ENCODE results near the gene KIAA2012. TPM values are rescaled to one million over a fixed set of nuclear protein-coding genes. Genes with fewer than 3 reads are reported as not detected.

Gene KIAA2012
- total and polyA plus RNA-seq, 2 of the 8 experiments (the other 6 are each of a cell fraction or from before 2014, with no cell fraction given), result not detected

- no peak overlapping the region for H2AFZ ChIP-seq (ENCODE audit: low read length)
- H3K79me2 ChIP-seq (ENCODE audit: control insufficient read depth in 1 of 2, insufficient read depth in 2 of 2, low read length in 2 of 2), result no peaks in the 10 kb centered on the region
- H2BK15ac ChIP-seq (ENCODE audit: low read length), result no peak overlapping the region
- DNase-seq (ENCODE audit: low read depth in 1 of 2, low spot score in 2 of 2) (no peak), FAIRE-seq (no peak)
- ChIA-PET CTCF (ENCODE audit: partially characterized antibody) (interaction anchor here (1.8 kb wide), 1 partner anchor 10 kb away, joined by 4 read pairs; no protein-coding TSS in a partner anchor), POLR2A (ENCODE audit: partially characterized antibody) (interaction anchor here (1.0 to 1.7 kb wide), 2 partner anchors 14 to 77 kb away, joined by 4 to 6 read pairs; no protein-coding TSS in a partner anchor)
- no peaks in the 10 kb centered on the region for H3K79me1 ChIP-seq (ENCODE audit: low read depth, low read length)
- H4K5ac ChIP-seq (ENCODE audit: insufficient read length, low read depth, low read length), result no peak overlapping the region
- no peak overlapping the region for H3K9ac ChIP-seq (replicated peaks in 1 of 4; ENCODE audit: extremely low read depth in 1 of 4, low read depth in 3 of 4, low read length in 3 of 4)
- H2BK120ac ChIP-seq (replicated peaks; ENCODE audit: low read depth, low read length), result no peak overlapping the region
- H3K4me3 ChIP-seq (ENCODE audit: extremely low read depth in 1 of 4, insufficient read depth in 2 of 4, low read depth in 3 of 4, low read length in 4 of 4), result no peak overlapping the region
- no peak overlapping the region for H3K4ac ChIP-seq (replicated peaks; ENCODE audit: insufficient read length, low read depth, low read length)
- no peaks in the 10 kb centered on the region for H3K9me3 ChIP-seq (ENCODE audit: insufficient read depth in 2 of 2, low read depth in 1 of 2, low read length in 1 of 2)
- H3K23me2 ChIP-seq (ENCODE audit: low read depth, low read length), result no peaks in the 10 kb centered on the region; the same call in 1 of the 2 replicates
- H2BK20ac ChIP-seq (ENCODE audit: low read length), result no peak overlapping the region
- H4K8ac ChIP-seq (ENCODE audit: extremely low read depth, insufficient read depth, low read length), result no peak overlapping the region
- WGBS, 2 experiments (ENCODE audit: extremely low coverage in 1 of 2, insufficient coverage in 1 of 2, insufficient read length in 1 of 2, insufficient replicate concordance in 2 of 2, low coverage in 1 of 2, low lambda C conversion rate in 2 of 2, missing lambda C conversion rate in 1 of 2), result 100% methylated on average over 1 of the region's 1 CpG; no CpG with 5 or more reads in 1 of the 2 experiments
- no peak overlapping the region for H2BK12ac ChIP-seq (ENCODE audit: low read depth, low read length)
- H4K20me1 ChIP-seq (replicated peaks in 1 of 2; ENCODE audit: control insufficient read depth in 1 of 2, insufficient read depth in 2 of 2, low read length in 2 of 2), result no peaks in the 10 kb centered on the region
- no peak overlapping the region for H2BK5ac ChIP-seq (ENCODE audit: low read depth, low read length)
- no peak overlapping the region for H3K14ac ChIP-seq (ENCODE audit: insufficient read length)
- no peak overlapping the region for H3K18ac ChIP-seq (ENCODE audit: extremely low read depth, low read length)
- H3K4me2 ChIP-seq (ENCODE audit: insufficient read depth in 1 of 2, low read depth in 2 of 2, low read length in 2 of 2), result no peak overlapping the region
- H3K4me1 ChIP-seq (replicated peaks in 1 of 4; ENCODE audit: control insufficient read depth in 3 of 4, insufficient read depth in 4 of 4, low read length in 3 of 4), result peaks cover 2 to 13% (median 9%) of the 10 kb centered on the region in 4 experiments
- H4K91ac ChIP-seq (replicated peaks; ENCODE audit: insufficient read length, low read length), result no peak overlapping the region
- H3K56ac ChIP-seq (replicated peaks; ENCODE audit: insufficient read length, low read depth, low read length), result no peak overlapping the region
- H2AK5ac ChIP-seq (ENCODE audit: low read depth, low read length), result no peak overlapping the region
- no peak overlapping the region for H3K27ac ChIP-seq (ENCODE audit: low read depth, low read length)
- H3K27me3 ChIP-seq (replicated peaks in 1 of 4; ENCODE audit: control insufficient read depth in 3 of 4, extremely low read depth in 1 of 4, insufficient read depth in 3 of 4, low read length in 3 of 4), result no peaks in the 10 kb centered on the region
- H3K23ac ChIP-seq (ENCODE audit: insufficient read length), result no peak overlapping the region
- no peaks in the 10 kb centered on the region for H3K36me3 ChIP-seq (ENCODE audit: control insufficient read depth in 2 of 4, insufficient read depth in 4 of 4, low read length in 3 of 4)
- TF ChIP-seq EGR1 (IDR thresholded peaks at IDR 0.05; ENCODE audit: borderline replicate concordance, low read depth, low read length) (no peak), KDM4A (IDR thresholded peaks at IDR 0.05; ENCODE audit: low read depth, low read length, severe bottlenecking) (no peak), POLR2A (IDR thresholded peaks at IDR 0.05; ENCODE audit: control extremely low read depth in 1 of 2, low read depth in 2 of 2, low read length in 2 of 2) (no peak), SIX5 (IDR thresholded peaks at IDR 0.05; ENCODE audit: low read depth, low read length) (no peak), FOSL1 (IDR thresholded peaks at IDR 0.05; ENCODE audit: insufficient read depth, low read depth, low read length) (no peak), MAFK (IDR thresholded peaks at IDR 0.05; ENCODE audit: low read depth, low read length) (no peak), TEAD4 (IDR thresholded peaks at IDR 0.05; ENCODE audit: low read depth, low read length) (no peak), KDM1A (IDR thresholded peaks at IDR 0.05; ENCODE audit: borderline replicate concordance, low read length) (no peak), EP300 (IDR thresholded peaks at IDR 0.05; ENCODE audit: borderline replicate concordance in 1 of 2, low read depth in 2 of 2, low read length in 2 of 2) (no peak), JUND (IDR thresholded peaks at IDR 0.05; ENCODE audit: low read length) (no peak), YY1 (IDR thresholded peaks at IDR 0.05; ENCODE audit: low read depth, low read length) (no peak), TBP (IDR thresholded peaks at IDR 0.05; ENCODE audit: low read depth, low read length) (no peak), RFX5 (IDR thresholded peaks at IDR 0.05; ENCODE audit: borderline replicate concordance, low read depth, low read length) (no peak), NANOG (IDR thresholded peaks at IDR 0.05; ENCODE audit: insufficient read depth, low read depth, low read length, poor library complexity, severe bottlenecking) (no peak), BCL11A (IDR thresholded peaks at IDR 0.05; ENCODE audit: low read depth in 2 of 2, low read length in 2 of 2) (no peak)
Observed at GRCh38 chr2:202049840-202050239, 23.2 kb upstream of the KIAA2012 start.

Data from H1 (cell line).